OCI-LY3 (cell line): ENCODE measurements around the gene HSD17B11.

Experiments used
- CTCF ChIP-seq: fragments of 200-600, 300-600 bp; sonication (generic); IDR thresholded peaks from 2 replicates; pipeline ENCODE4 v1.5.1; 2014; ENCODE audit warnings: antibody characterized with exemption, low read length, low read depth
- EZH2phosphoT487 ChIP-seq: fragments of 200-600 bp; shearing (Covaris generic); IDR thresholded peaks from 2 replicates; pipeline ENCODE4 v1.6.1; 2018; ENCODE audit warnings: antibody characterized with exemption, mixed run types, low read depth

- no peak for TF ChIP-seq CTCF
- no peak for TF ChIP-seq EZH2phosphoT487
Measured at GRCh38 chr4:87310691-87311335, 80.2 kb downstream of the HSD17B11 start.
